H1 (cell line): ENCODE results near the gene ATOH7. TPM values are rescaled to one million over a fixed set of nuclear protein-coding genes. Genes with fewer than 3 reads are reported as not detected.

Experiments used
- EP300 ChIP-seq, 2 experiments: IDR thresholded peaks; 1 replicate in 1 of 2; 2 replicates in 1 of 2; pipeline ENCODE4 v1.6.1; 2011 to 2012; ENCODE audit warnings: low read depth in 2 of 2, low read length in 2 of 2, mild to moderate bottlenecking in 2 of 2, borderline replicate concordance in 1 of 2, inconsistent platforms in 1 of 2, moderate library complexity in 1 of 2
- MAFK ChIP-seq: IDR thresholded peaks from 2 replicates; pipeline ENCODE4 v1.6.1; 2012; ENCODE audit warnings: low read depth, mild to moderate bottlenecking, improper control_type of control experiment, low read length
- POLR2AphosphoS5 ChIP-seq: IDR thresholded peaks from 2 replicates; pipeline ENCODE4 v1.6.1; 2011; ENCODE audit warnings: low read depth, low read length
- polyA plus RNA-seq, 7 experiments: library from polyadenylated mRNA; depleted of rRNA in 3 of 7; stranded (reverse) in 5 of 7; unstranded in 2 of 7; fragments of >200 nt in 5 of 7; fragments of 200-250 nt in 2 of 7; gene quantifications; 1 replicate in 5 of 7; 2 replicates in 1 of 7; 4 replicates in 1 of 7; pipeline versions ENCODE4 v1.2.1 to v1.2.3, GENCODE V29; 2011 to 2013; ENCODE audit warnings: missing spikeins in 2 of 7, mixed read lengths in 2 of 7
- total RNA-seq: library from RNA; stranded (reverse); fragmentation: NEBNext Ultra II Directional; extraction: Animal tissue kit (Norgen Biotek cat#: 25700); gene quantifications from 2 replicates; pipeline ENCODE4 v1.2.1, GENCODE V29; 2021
- TF ChIP-seq, protein P1 (sequence below): fragments of 300-600 bp; sonication (generic); IDR thresholded peaks from 2 replicates; pipeline ENCODE4 v1.7.1; 2012; ENCODE audit warnings: low read length, moderate library complexity, mild to moderate bottlenecking, inconsistent platforms; ENCODE audit not compliant: insufficient replicate concordance
- TF ChIP-seq, protein P2 (sequence below): IDR thresholded peaks from 2 replicates; pipeline ENCODE4 v1.6.1; 2011; ENCODE audit warnings: low read depth, mild to moderate bottlenecking, low read length; ENCODE audit not compliant: insufficient read depth
- TF ChIP-seq, protein P3 (sequence below), 3 experiments: IDR thresholded peaks; 1 replicate in 2 of 3; 2 replicates in 1 of 3; pipeline versions ENCODE4 v1.5.1 to v1.6.1; 2011; ENCODE audit warnings: low read length in 3 of 3, mild to moderate bottlenecking in 3 of 3, inconsistent platforms in 2 of 3, low read depth in 1 of 3, moderate library complexity in 1 of 3; ENCODE audit not compliant: insufficient read depth in 1 of 3; ENCODE audit errors: control extremely low read depth in 1 of 3

Gene ATOH7
- total and polyA plus RNA-seq, 2 of the 8 experiments (the other 6 are each of a cell fraction or from before 2014, with no cell fraction given): 0.39 to 1.0 TPM

DNA sequence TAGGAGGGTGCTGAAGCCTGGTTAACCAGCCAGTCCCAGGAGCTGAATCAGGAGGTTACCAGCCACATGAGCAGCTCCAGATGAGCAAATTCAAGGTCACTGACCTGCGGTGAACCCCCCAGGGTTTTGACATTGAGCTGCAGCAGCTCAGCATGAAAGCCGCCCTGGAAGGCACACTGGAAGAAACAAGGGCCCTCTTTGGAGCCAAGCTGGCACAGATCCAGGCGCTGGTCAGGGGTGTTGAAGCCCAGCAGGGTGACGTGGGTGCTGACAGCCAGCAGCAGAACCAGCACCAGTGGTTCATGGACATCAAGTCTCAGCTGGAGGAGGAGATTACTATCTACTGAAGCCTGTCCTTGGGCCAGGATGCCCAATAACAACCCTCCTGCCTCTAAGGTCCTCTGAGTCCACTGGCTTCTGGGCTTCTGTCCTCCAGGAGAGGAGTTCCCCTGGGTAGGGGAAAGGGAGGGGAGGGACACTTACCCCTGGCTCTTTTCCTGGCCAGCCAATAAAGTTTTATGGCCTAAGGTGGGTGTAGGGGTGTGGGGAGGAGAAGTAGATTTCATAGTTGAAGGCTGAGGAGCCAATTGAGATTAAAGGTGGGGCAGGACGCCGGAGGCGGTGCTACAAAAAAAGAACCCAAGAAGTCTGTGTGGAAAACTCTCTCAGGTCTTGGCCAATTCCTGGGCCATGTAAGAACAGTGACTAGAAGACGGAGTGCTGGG lies 29.4 kb upstream of the ATOH7 start (continued):
- TF ChIP-seq, protein P1, sequence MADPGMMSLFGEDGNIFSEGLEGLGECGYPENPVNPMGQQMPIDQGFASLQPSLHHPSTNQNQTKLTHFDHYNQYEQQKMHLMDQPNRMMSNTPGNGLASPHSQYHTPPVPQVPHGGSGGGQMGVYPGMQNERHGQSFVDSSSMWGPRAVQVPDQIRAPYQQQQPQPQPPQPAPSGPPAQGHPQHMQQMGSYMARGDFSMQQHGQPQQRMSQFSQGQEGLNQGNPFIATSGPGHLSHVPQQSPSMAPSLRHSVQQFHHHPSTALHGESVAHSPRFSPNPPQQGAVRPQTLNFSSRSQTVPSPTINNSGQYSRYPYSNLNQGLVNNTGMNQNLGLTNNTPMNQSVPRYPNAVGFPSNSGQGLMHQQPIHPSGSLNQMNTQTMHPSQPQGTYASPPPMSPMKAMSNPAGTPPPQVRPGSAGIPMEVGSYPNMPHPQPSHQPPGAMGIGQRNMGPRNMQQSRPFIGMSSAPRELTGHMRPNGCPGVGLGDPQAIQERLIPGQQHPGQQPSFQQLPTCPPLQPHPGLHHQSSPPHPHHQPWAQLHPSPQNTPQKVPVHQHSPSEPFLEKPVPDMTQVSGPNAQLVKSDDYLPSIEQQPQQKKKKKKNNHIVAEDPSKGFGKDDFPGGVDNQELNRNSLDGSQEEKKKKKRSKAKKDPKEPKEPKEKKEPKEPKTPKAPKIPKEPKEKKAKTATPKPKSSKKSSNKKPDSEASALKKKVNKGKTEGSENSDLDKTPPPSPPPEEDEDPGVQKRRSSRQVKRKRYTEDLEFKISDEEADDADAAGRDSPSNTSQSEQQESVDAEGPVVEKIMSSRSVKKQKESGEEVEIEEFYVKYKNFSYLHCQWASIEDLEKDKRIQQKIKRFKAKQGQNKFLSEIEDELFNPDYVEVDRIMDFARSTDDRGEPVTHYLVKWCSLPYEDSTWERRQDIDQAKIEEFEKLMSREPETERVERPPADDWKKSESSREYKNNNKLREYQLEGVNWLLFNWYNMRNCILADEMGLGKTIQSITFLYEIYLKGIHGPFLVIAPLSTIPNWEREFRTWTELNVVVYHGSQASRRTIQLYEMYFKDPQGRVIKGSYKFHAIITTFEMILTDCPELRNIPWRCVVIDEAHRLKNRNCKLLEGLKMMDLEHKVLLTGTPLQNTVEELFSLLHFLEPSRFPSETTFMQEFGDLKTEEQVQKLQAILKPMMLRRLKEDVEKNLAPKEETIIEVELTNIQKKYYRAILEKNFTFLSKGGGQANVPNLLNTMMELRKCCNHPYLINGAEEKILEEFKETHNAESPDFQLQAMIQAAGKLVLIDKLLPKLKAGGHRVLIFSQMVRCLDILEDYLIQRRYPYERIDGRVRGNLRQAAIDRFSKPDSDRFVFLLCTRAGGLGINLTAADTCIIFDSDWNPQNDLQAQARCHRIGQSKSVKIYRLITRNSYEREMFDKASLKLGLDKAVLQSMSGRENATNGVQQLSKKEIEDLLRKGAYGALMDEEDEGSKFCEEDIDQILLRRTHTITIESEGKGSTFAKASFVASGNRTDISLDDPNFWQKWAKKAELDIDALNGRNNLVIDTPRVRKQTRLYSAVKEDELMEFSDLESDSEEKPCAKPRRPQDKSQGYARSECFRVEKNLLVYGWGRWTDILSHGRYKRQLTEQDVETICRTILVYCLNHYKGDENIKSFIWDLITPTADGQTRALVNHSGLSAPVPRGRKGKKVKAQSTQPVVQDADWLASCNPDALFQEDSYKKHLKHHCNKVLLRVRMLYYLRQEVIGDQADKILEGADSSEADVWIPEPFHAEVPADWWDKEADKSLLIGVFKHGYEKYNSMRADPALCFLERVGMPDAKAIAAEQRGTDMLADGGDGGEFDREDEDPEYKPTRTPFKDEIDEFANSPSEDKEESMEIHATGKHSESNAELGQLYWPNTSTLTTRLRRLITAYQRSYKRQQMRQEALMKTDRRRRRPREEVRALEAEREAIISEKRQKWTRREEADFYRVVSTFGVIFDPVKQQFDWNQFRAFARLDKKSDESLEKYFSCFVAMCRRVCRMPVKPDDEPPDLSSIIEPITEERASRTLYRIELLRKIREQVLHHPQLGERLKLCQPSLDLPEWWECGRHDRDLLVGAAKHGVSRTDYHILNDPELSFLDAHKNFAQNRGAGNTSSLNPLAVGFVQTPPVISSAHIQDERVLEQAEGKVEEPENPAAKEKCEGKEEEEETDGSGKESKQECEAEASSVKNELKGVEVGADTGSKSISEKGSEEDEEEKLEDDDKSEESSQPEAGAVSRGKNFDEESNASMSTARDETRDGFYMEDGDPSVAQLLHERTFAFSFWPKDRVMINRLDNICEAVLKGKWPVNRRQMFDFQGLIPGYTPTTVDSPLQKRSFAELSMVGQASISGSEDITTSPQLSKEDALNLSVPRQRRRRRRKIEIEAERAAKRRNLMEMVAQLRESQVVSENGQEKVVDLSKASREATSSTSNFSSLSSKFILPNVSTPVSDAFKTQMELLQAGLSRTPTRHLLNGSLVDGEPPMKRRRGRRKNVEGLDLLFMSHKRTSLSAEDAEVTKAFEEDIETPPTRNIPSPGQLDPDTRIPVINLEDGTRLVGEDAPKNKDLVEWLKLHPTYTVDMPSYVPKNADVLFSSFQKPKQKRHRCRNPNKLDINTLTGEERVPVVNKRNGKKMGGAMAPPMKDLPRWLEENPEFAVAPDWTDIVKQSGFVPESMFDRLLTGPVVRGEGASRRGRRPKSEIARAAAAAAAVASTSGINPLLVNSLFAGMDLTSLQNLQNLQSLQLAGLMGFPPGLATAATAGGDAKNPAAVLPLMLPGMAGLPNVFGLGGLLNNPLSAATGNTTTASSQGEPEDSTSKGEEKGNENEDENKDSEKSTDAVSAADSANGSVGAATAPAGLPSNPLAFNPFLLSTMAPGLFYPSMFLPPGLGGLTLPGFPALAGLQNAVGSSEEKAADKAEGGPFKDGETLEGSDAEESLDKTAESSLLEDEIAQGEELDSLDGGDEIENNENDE: no peak
- TF ChIP-seq MAFK (no peak), EP300 (IDR thresholded peaks at IDR 0.05; ENCODE audit: borderline replicate concordance in 1 of 2, low read depth in 2 of 2, low read length in 2 of 2) (no peak), POLR2AphosphoS5 (no peak)
- TF ChIP-seq, protein P2, sequence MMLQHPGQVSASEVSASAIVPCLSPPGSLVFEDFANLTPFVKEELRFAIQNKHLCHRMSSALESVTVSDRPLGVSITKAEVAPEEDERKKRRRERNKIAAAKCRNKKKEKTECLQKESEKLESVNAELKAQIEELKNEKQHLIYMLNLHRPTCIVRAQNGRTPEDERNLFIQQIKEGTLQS: no peak
- TF ChIP-seq, protein P3, sequence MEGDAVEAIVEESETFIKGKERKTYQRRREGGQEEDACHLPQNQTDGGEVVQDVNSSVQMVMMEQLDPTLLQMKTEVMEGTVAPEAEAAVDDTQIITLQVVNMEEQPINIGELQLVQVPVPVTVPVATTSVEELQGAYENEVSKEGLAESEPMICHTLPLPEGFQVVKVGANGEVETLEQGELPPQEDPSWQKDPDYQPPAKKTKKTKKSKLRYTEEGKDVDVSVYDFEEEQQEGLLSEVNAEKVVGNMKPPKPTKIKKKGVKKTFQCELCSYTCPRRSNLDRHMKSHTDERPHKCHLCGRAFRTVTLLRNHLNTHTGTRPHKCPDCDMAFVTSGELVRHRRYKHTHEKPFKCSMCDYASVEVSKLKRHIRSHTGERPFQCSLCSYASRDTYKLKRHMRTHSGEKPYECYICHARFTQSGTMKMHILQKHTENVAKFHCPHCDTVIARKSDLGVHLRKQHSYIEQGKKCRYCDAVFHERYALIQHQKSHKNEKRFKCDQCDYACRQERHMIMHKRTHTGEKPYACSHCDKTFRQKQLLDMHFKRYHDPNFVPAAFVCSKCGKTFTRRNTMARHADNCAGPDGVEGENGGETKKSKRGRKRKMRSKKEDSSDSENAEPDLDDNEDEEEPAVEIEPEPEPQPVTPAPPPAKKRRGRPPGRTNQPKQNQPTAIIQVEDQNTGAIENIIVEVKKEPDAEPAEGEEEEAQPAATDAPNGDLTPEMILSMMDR (IDR thresholded peaks at IDR 0.05; ENCODE audit: control extremely low read depth in 1 of 3, insufficient read depth in 1 of 3, low read depth in 1 of 3, low read length in 3 of 3): no peak
